CD4-positive, alpha-beta T cell (primary cell): ENCODE measurements around the gene SH3BP2. TPM values are rescaled to one million over a fixed set of nuclear protein-coding genes. Genes with fewer than 3 reads are reported as not detected.

Experiments
- ATAC-seq: fragments of 200-7000 bp; cut with Tn5 transposase; one replicate; pipeline ENCODE4 v1.10.0; 2022; ENCODE audit warnings: mild to moderate bottlenecking; ENCODE audit not compliant: poor library complexity
- CTCF ChIA-PET: fragments of 350-600 bp; sonication (Branson Sonifier 250); formaldehyde crosslinking; loops from one replicate; lab custom pipeline; 2021; ENCODE audit warnings: antibody characterized with exemption, inconsistent platforms; lab: Charles Lee
- POLR2A ChIA-PET: fragments of 350-600 bp; sonication (Branson Sonifier 250); formaldehyde crosslinking; loops from one replicate; lab custom pipeline; 2021; ENCODE audit warnings: antibody characterized with exemption, inconsistent platforms; lab: Charles Lee
- DNase-seq, 14 experiments: peaks; one replicate each; pipeline ENCODE4 v3.0.0-alpha.2; 2013 to 2020; ENCODE audit warnings: mixed read lengths in 2 of 14
- H3K27ac ChIP-seq, 2 donors: one replicate each; pipeline versions ENCODE4 v1.5.1 to v1.7.0; 2013; ENCODE audit warnings: low read length in 2 of 2, low read depth in 1 of 2, mild to moderate bottlenecking in 1 of 2
- H3K27me3 ChIP-seq, 2 experiments: 1 replicate in 1 of 2; 2 replicates in 1 of 2; pipeline versions ENCODE4 v1.6.1 to v1.7.0; 2013; ENCODE audit warnings: low read length in 2 of 2, control low read depth in 1 of 2, mild to moderate bottlenecking in 1 of 2, moderate library complexity in 1 of 2; ENCODE audit not compliant: insufficient read depth in 2 of 2, control insufficient read depth in 1 of 2
- H3K36me3 ChIP-seq: one replicate; pipeline ENCODE4 v1.6.1; 2013; ENCODE audit warnings: low read length, control low read depth; ENCODE audit not compliant: insufficient read depth
- H3K4me1 ChIP-seq: one replicate; pipeline ENCODE4 v1.6.1; 2013; ENCODE audit warnings: low read length, control low read depth; ENCODE audit not compliant: insufficient read depth
- H3K4me3 ChIP-seq: one replicate; pipeline ENCODE4 v1.5.1; 2013; ENCODE audit warnings: mild to moderate bottlenecking, low read length, moderate library complexity
- H3K9me3 ChIP-seq, 2 experiments: 1 replicate in 1 of 2; 2 replicates in 1 of 2; pipeline versions ENCODE4 v1.6.1 to v1.7.0; 2013; ENCODE audit warnings: low read length in 2 of 2, mild to moderate bottlenecking in 2 of 2, control low read depth in 1 of 2, moderate library complexity in 1 of 2; ENCODE audit not compliant: control insufficient read depth in 1 of 2, insufficient read depth in 1 of 2
- H3K27ac Mint-ChIP-seq: one replicate; pipeline ENCODE4 v1.8.0; 2020; ENCODE audit warnings: mixed read lengths
- H3K27me3 Mint-ChIP-seq: one replicate; pipeline ENCODE4 v1.8.0; 2021; ENCODE audit warnings: mixed read lengths
- H3K36me3 Mint-ChIP-seq: one replicate; pipeline ENCODE4 v1.8.0; 2021; ENCODE audit warnings: low read depth, mixed read lengths
- H3K4me1 Mint-ChIP-seq: one replicate; pipeline ENCODE4 v1.8.0; 2021; ENCODE audit warnings: low read depth, mixed read lengths
- H3K4me3 Mint-ChIP-seq: one replicate; pipeline ENCODE4 v1.8.0; 2020; ENCODE audit warnings: mild to moderate bottlenecking, mixed read lengths
- H3K9me3 Mint-ChIP-seq: one replicate; pipeline ENCODE4 v1.8.0; 2020; ENCODE audit warnings: mixed read lengths
- intact Hi-C, 2 experiments: fragments of 100-400 bp; cut with DNase I in 1 of 2; cut with micrococcal nuclease in 1 of 2; formaldehyde crosslinking; loops; one replicate each; pipeline versions ENCODE4 v1.15.1 to v1.9.0; 2023 to 2025; cut with DNase I, micrococcal nuclease
- total RNA-seq, 174 experiments: library from RNA in 2 of 174; stranded (reverse) in 2 of 174; gene quantifications; one replicate each; pipeline ENCODE4 v1.2.3 and lab custom pipeline; 2021 to 2026
- TF ChIP-seq, protein P1 (sequence below): fragments of 200-600 bp; IDR thresholded peaks from one replicate; pipeline ENCODE4 v1.8.0; 2022; ENCODE audit warnings: antibody characterized with exemption, mild to moderate bottlenecking

SH3BP2 gene
- total RNA-seq, 2 experiments from 2014 or later = 30.1 to 30.5 TPM

DNA sequence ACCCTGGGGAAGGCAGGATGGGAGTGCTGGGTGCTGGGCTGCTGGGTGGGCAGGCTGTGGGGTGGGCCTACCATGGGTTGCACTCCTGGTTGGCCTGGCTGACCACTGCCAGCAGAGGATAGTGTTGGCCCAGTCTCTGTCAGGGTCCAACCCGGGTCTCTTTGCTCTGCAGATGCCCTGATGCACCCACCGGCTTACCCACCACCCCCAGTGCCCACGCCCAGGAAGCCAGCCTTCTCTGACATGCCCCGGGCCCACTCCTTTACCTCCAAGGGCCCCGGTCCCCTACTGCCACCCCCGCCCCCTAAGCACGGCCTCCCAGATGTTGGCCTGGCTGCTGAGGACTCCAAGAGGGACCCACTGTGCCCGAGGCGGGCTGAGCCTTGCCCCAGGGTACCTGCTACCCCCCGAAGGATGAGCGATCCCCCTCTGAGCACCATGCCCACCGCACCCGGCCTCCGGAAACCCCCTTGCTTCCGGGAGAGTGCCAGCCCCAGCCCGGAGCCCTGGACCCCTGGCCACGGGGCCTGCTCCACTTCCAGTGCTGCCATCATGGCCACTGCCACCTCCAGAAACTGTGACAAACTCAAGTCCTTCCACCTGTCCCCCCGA lies 36.5 kb downstream of the SH3BP2 start:
- Histone ChIP-seq H3K27ac (no peak overlapping the region), H3K4me1 (peaks cover 8% of the 10 kb centered on the region), H3K36me3 (peaks cover 78% of the 10 kb centered on the region), H3K27me3 (no peaks in the 10 kb centered on the region), H3K9me3 (no peaks in the 10 kb centered on the region), H3K4me3 (no peak overlapping the region)
- TF ChIP-seq, protein P1, sequence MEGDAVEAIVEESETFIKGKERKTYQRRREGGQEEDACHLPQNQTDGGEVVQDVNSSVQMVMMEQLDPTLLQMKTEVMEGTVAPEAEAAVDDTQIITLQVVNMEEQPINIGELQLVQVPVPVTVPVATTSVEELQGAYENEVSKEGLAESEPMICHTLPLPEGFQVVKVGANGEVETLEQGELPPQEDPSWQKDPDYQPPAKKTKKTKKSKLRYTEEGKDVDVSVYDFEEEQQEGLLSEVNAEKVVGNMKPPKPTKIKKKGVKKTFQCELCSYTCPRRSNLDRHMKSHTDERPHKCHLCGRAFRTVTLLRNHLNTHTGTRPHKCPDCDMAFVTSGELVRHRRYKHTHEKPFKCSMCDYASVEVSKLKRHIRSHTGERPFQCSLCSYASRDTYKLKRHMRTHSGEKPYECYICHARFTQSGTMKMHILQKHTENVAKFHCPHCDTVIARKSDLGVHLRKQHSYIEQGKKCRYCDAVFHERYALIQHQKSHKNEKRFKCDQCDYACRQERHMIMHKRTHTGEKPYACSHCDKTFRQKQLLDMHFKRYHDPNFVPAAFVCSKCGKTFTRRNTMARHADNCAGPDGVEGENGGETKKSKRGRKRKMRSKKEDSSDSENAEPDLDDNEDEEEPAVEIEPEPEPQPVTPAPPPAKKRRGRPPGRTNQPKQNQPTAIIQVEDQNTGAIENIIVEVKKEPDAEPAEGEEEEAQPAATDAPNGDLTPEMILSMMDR = no peak
- ATAC-seq (no peak), DNase-seq (no peak)
- CTCF ChIA-PET = no interaction called here
- no peaks in the 10 kb centered on the region for H3K9me3 Mint-ChIP-seq
- peaks cover 56% of the 10 kb centered on the region for H3K36me3 Mint-ChIP-seq
- intact Hi-C loops = no loop called here
- no peak overlapping the region for H3K27ac Mint-ChIP-seq
- POLR2A ChIA-PET = no interaction called here
- peaks cover 3% of the 10 kb centered on the region for H3K4me1 Mint-ChIP-seq
- H3K4me3 Mint-ChIP-seq = no peak overlapping the region
- no peaks in the 10 kb centered on the region for H3K27me3 Mint-ChIP-seq

DNA sequence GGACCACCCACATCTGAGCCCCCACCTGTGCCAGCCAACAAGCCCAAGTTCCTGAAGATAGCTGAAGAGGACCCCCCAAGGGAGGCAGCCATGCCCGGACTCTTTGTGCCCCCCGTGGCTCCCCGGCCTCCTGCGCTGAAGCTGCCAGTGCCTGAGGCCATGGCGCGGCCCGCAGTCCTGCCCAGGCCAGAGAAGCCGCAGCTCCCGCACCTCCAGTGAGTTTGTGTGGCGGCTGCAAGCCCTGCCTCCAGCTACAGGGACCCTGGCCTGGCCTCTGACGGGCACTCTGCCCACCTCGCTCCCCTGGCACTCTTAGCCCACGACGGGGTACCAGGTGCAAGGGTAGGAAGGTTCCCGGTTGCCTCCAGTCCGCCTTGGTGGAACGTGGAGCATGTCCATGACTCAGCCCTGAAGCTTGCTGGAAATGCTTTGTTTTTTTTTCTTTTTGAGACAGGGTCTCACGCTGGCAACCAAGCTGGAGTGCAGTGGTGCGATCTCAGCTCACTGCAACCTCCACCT lies 37.1 kb downstream of the SH3BP2 start:
- ChIA-PET POLR2A (no interaction called here), CTCF (no interaction called here)
- Mint-ChIP-seq H3K9me3 (no peaks in the 10 kb centered on the region), H3K27me3 (no peaks in the 10 kb centered on the region), H3K27ac (no peak overlapping the region), H3K4me3 (no peak overlapping the region), H3K36me3 (peaks cover 54% of the 10 kb centered on the region), H3K4me1 (peaks cover 9% of the 10 kb centered on the region)
- TF ChIP-seq, protein P1 = no peak
- no peaks in the 10 kb centered on the region for H3K27me3 ChIP-seq
- peaks cover 14% of the 10 kb centered on the region for H3K4me1 ChIP-seq
- intact Hi-C loops = no loop called here
- no peaks in the 10 kb centered on the region for H3K9me3 ChIP-seq
- ATAC-seq (no peak), DNase-seq (peak in 1 of 14 experiments; percentile 25)
- H3K36me3 ChIP-seq = peaks cover 73% of the 10 kb centered on the region
- H3K4me3 ChIP-seq = no peak overlapping the region
- H3K27ac ChIP-seq = no peak overlapping the region

DNA sequence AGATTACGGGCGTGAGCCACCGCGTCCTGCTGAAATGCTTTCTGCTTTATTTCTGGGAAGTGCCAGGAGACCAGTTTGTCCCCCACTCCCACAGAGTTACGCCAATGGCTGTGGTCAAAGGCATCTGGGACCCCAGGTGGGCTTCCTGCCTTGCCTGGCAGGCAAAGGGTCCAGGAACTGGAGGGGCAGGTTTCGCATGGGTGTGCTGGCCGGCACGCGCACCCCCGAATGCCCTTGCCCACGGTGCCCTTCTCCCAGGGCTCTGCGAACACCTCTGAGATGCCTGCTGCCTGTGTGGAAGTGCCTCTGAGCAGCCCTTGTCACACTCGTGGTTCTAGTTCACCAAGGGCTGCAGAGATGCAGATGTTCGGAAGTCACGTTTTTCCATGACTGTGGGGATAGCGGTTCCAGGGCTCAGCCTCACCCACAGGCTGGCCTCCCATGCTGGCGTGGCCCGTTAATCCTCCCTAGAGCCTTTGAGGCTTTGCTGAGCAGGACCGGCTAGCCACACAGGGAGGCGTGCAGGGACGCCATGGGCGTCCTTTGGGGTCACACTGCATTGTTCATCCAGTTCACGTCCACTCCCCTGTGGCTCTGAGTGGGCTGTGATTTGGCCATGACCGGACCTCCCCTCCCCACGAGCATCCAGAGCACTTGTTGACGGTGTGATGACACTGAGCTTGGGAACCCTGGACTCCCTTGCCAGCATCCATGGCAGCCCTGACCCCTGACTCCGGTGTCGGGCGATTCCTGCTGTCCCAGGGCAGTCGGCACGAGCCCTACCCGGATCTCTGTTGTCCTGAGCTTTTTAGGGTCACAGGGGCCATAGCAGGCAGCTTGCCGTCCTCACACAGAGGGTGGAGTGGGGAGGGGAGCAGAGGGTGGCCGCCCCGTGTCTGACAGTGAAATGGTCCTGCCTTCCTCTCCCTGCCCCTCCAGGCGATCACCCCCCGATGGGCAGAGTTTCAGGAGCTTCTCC lies 38.0 kb downstream of the SH3BP2 start:
- peaks cover 49% of the 10 kb centered on the region for H3K36me3 Mint-ChIP-seq
- CTCF ChIA-PET = no interaction called here
- no peak overlapping the region for H3K4me3 Mint-ChIP-seq
- no peak for ATAC-seq
- Histone ChIP-seq H3K4me3 (no peak overlapping the region), H3K4me1 (peaks cover 23% of the 10 kb centered on the region), H3K36me3 (peaks cover 66% of the 10 kb centered on the region), H3K9me3 (no peaks in the 10 kb centered on the region), H3K27ac (no peak overlapping the region), H3K27me3 (no peaks in the 10 kb centered on the region)
- TF ChIP-seq, protein P1 = no peak
- DNase-seq = peak in 1 of 14 experiments; percentile 27
- H3K4me1 Mint-ChIP-seq = peaks cover 15% of the 10 kb centered on the region
- no peak overlapping the region for H3K27ac Mint-ChIP-seq
- no peaks in the 10 kb centered on the region for H3K9me3 Mint-ChIP-seq
- intact Hi-C loops = no loop called here
- POLR2A ChIA-PET = no interaction called here
- no peaks in the 10 kb centered on the region for H3K27me3 Mint-ChIP-seq
